HG02678 (cell line): ENCODE results near the gene ZDHHC20.

Experiments used
- ATAC-seq: cut with Tn5 transposase; IDR thresholded peaks from one replicate; pipeline ENCODE4 v1.9.1; 2021; ENCODE audit warnings: mild to moderate bottlenecking, moderate library complexity; ENCODE audit not compliant: unreplicated experiment

The ZDHHC20 gene

GRCh38 chr13:21458813-21459701 lies at the start of gene ZDHHC20:
Gene ZDHHC20, minus strand, starts transcription at chr13:21459303. Its CDS starts 132 bp downstream, at chr13:21459171.
- ATAC-seq: peak; percentile 88

GRCh38 chr13:21504379-21504778 lies 45.3 kb upstream of the ZDHHC20 start:
- no peak for ATAC-seq

- no peak for ATAC-seq
Measured at GRCh38 chr13:21501686-21502085, 42.6 kb upstream of the ZDHHC20 start.

GRCh38 chr13:21486322-21486721 lies 27.2 kb upstream of the ZDHHC20 start:
- no peak for ATAC-seq

GRCh38 chr13:21483748-21484147 lies 24.6 kb upstream of the ZDHHC20 start:
- ATAC-seq: no peak

- ATAC-seq: no peak
Measured at GRCh38 chr13:21481359-21481758, 22.3 kb upstream of the ZDHHC20 start.

GRCh38 chr13:21478881-21479808 lies 20.0 kb upstream of the ZDHHC20 start:
- ATAC-seq: peak; percentile 48

GRCh38 chr13:21476893-21477472 lies 17.9 kb upstream of the ZDHHC20 start:
- peak; percentile 88 for ATAC-seq

- ATAC-seq: no peak
Measured at GRCh38 chr13:21475115-21475514, 16.0 kb upstream of the ZDHHC20 start.

- no peak for ATAC-seq
Measured at GRCh38 chr13:21470785-21471184, 11.7 kb upstream of the ZDHHC20 start.

- ATAC-seq: no peak
Measured at GRCh38 chr13:21466527-21466926, 7.4 kb upstream of the ZDHHC20 start.

- no peak for ATAC-seq
Measured at GRCh38 chr13:21465710-21466160, 6.6 kb upstream of the ZDHHC20 start.

- ATAC-seq: no peak
Measured at GRCh38 chr13:21463424-21463823, 4.3 kb upstream of the ZDHHC20 start.

- ATAC-seq: no peak
Measured at GRCh38 chr13:21461131-21461530, 2.0 kb upstream of the ZDHHC20 start.

- peak; percentile 39 for ATAC-seq
Measured at GRCh38 chr13:21458451-21458812, 671 bp downstream of the ZDHHC20 start.

- ATAC-seq: no peak
Measured at GRCh38 chr13:21453387-21454081, 5.6 kb downstream of the ZDHHC20 start.

GRCh38 chr13:21450936-21451335 lies 8.2 kb downstream of the ZDHHC20 start:
- no peak for ATAC-seq

GRCh38 chr13:21446656-21447055 lies 12.4 kb downstream of the ZDHHC20 start:
- no peak for ATAC-seq

GRCh38 chr13:21445759-21446158 lies 13.3 kb downstream of the ZDHHC20 start:
- no peak for ATAC-seq

GRCh38 chr13:21443171-21443570 lies 15.9 kb downstream of the ZDHHC20 start:
- ATAC-seq: no peak

GRCh38 chr13:21436582-21436981 lies 22.5 kb downstream of the ZDHHC20 start:
- ATAC-seq: no peak
